Psoas muscle (tissue), 8 donors: ENCODE measurements around the gene TPGS2. TPM values are rescaled to one million over a fixed set of nuclear protein-coding genes. Genes with fewer than 3 reads are reported as not detected.
"Not testable (repeated sequence)": the region's sequence is repeated elsewhere in the genome, so short reads cannot be mapped to it uniquely, and the experiment has no call there.

Experiments used
- ATAC-seq, 4 donors: fragments of 200-7000 bp; cut with Tn5 transposase; one replicate each; pipeline ENCODE4 v1.9.1; 2020; ENCODE audit warnings: moderate library complexity in 3 of 4, mild to moderate bottlenecking in 2 of 4
- DNase-seq, 2 donors: peaks; one replicate each; pipeline ENCODE4 v3.0.0-alpha.2; 2020
- H3K27ac ChIP-seq: fragments of 200-600 bp; one replicate; pipeline ENCODE4 v1.8.0; 2022
- H3K27me3 ChIP-seq, 3 donors: fragments of 200-600 bp in 1 of 3; one replicate each; pipeline versions ENCODE4 v1.6.1 to v1.8.0; 2013 to 2022; ENCODE audit warnings: low read length in 2 of 3, mild to moderate bottlenecking in 2 of 3, moderate library complexity in 1 of 3; ENCODE audit not compliant: insufficient read depth in 3 of 3
- H3K36me3 ChIP-seq, 2 donors: fragments of 200-600 bp in 1 of 2; one replicate each; pipeline versions ENCODE4 v1.6.1 to v1.8.0; 2013 to 2022; ENCODE audit warnings: low read depth in 1 of 2, mild to moderate bottlenecking in 1 of 2, moderate library complexity in 1 of 2; ENCODE audit not compliant: insufficient read depth in 1 of 2
- H3K4me1 ChIP-seq: fragments of 200-600 bp; one replicate; pipeline ENCODE4 v1.8.0; 2022
- H3K4me3 ChIP-seq: fragments of 200-600 bp; one replicate; pipeline ENCODE4 v1.8.0; 2022; ENCODE audit warnings: mild to moderate bottlenecking
- H3K9me3 ChIP-seq: fragments of 200-600 bp; one replicate; pipeline ENCODE4 v1.8.0; 2022
- WGBS, 3 donors: extraction: QIAGEN DNeasy Blood & Tissue Kit; methylation state at CpG; one replicate each; pipeline versions ENCODE4 v1.1.6 to v1.1.7; 2013; 5-methylcytosine and 5-hydroxymethylcytosine counted together
- intact Hi-C, 2 donors: fragments of 100-400 bp; cut with DNase I; formaldehyde crosslinking; loops; one replicate each; pipeline versions ENCODE4 v1.11.0 to v1.14.2; 2022
- long read RNA-seq, 2 donors: library from polyadenylated mRNA; unstranded; transcript quantifications; one replicate each; pipeline ENCODE4 v2.0.0, GENCODE V29; 2021
- polyA plus RNA-seq, 3 donors: library from polyadenylated mRNA; stranded (reverse); fragments of 200-250 nt; gene quantifications; one replicate each; pipeline ENCODE4 v1.2.3, GENCODE V29; 2013
- total RNA-seq, 4 donors: library from RNA; stranded (reverse); fragmentation: NEBNext Ultra II Directional in 2 of 4; extraction: Animal tissue kit (Norgen Biotek cat#: 25700) in 2 of 4; gene quantifications; one replicate each; pipeline versions ENCODE4 v1.2.1 to v1.2.4, GENCODE V29; 2021 to 2023
- TF ChIP-seq, protein P1 (sequence below): fragments of 200-600 bp; IDR thresholded peaks from one replicate; pipeline ENCODE4 v1.8.0; 2022; ENCODE audit warnings: antibody characterized with exemption
- donor health status: healthy with polysubstance abuse.
- donor health status: DM: no; HTN: no; CAD: no; lungs with moderate emphysema.
- donor health status: Bipolar disorder and iron deficiency.
- donor health status: healthy.
- donor health status: DM: yes; HTN: yes; CAD: no.
- donor health status: DM: no; HTN: no; CAD: no.
- donor health status: DM: no; HTN: no; CAD: no.
- donor health status: DM: yes; HTN: yes; CAD: no.

TPGS2 gene, protein sequence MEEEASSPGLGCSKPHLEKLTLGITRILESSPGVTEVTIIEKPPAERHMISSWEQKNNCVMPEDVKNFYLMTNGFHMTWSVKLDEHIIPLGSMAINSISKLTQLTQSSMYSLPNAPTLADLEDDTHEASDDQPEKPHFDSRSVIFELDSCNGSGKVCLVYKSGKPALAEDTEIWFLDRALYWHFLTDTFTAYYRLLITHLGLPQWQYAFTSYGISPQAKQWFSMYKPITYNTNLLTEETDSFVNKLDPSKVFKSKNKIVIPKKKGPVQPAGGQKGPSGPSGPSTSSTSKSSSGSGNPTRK
- total RNA-seq (10 to 100 TPM in 3 of 4 donors, 1 to 10 TPM in 1; 8.8 to 16.2 (median 13.5) TPM), polyA plus RNA-seq (10 to 100 TPM; 10.7 to 17.7 (median 13.5) TPM)
- long read RNA-seq, donor 1, full-length matches to known transcripts, result 8 of 9 reads
- long read RNA-seq, donor 1, partial matches to known transcripts, result 0 of 9 reads
- long read RNA-seq, donor 1, other reads (novel, unspliced or antisense), result 1 of 9 reads
- long read RNA-seq, donor 2, full-length matches to known transcripts, result 13 of 16 reads
- long read RNA-seq, donor 2, partial matches to known transcripts, result 0 of 16 reads
- long read RNA-seq, donor 2, other reads (novel, unspliced or antisense), result 3 of 16 reads

GRCh38 chr18:36828630-36829361 lies at the start of gene TPGS2, which contains the start of gene KIAA1328:
Gene TPGS2 (minus strand): TSS chr18:36829002. CDS start chr18:36828767, 235 bp downstream.
Gene KIAA1328 (plus strand): TSS chr18:36829127. CDS start chr18:36829139, 12 bp downstream.
- Histone ChIP-seq H3K36me3 (no peaks in the 10 kb centered on the region), H3K4me3 (peak within 1 kb of the TSS; percentile 90), H3K9me3 (no peaks in the 10 kb centered on the region), H3K27me3 (no peaks in the 10 kb centered on the region), H3K4me1 (peaks cover 11% of the 10 kb centered on the region), H3K27ac (peak within 1 kb of the TSS; percentile 76)
- peak; percentile 96 to 98 (median 96) for ATAC-seq
- 0 to 1% (median 1%) methylated on average over 65 to 83 of the region's 83 CpGs for WGBS, 3 donors
- TF ChIP-seq, protein P1, sequence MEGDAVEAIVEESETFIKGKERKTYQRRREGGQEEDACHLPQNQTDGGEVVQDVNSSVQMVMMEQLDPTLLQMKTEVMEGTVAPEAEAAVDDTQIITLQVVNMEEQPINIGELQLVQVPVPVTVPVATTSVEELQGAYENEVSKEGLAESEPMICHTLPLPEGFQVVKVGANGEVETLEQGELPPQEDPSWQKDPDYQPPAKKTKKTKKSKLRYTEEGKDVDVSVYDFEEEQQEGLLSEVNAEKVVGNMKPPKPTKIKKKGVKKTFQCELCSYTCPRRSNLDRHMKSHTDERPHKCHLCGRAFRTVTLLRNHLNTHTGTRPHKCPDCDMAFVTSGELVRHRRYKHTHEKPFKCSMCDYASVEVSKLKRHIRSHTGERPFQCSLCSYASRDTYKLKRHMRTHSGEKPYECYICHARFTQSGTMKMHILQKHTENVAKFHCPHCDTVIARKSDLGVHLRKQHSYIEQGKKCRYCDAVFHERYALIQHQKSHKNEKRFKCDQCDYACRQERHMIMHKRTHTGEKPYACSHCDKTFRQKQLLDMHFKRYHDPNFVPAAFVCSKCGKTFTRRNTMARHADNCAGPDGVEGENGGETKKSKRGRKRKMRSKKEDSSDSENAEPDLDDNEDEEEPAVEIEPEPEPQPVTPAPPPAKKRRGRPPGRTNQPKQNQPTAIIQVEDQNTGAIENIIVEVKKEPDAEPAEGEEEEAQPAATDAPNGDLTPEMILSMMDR, result peak; percentile 34
- intact Hi-C loops, result no loop called here
- peak; percentile 86 to 91 for DNase-seq

DNA sequence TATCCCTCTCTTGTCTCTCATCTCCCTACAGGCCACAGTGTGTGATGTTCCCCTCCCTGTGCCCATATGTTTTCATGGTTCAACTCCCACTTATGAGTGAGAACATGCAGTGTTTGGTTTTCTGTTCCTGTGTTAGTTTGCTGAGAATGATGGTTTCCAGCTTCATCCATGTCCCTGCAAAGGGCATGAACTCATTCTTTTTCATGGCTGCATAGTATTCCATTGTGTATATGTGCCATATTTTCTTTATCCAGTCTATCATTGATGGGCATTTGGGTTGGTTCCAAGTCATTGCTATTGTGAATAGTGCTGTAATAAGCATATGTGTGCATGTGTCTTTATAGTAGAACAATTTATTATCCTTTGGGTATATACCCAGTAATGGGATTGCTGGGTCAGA lies 45.0 kb upstream of the TPGS2 start:
- H3K9me3 ChIP-seq, H3K4me1 ChIP-seq, intact Hi-C loops, H3K27me3 ChIP-seq, H3K4me3 ChIP-seq, DNase-seq, H3K27ac ChIP-seq, ATAC-seq, H3K36me3 ChIP-seq: not testable (repeated sequence)

- DNase-seq (no peak), ATAC-seq (no peak)
- TF ChIP-seq, protein P1, result no peak
- H3K9me3 ChIP-seq, result no peaks in the 10 kb centered on the region
- H3K4me1 ChIP-seq, result no peaks in the 10 kb centered on the region
- intact Hi-C loops, result no loop called here
- no peaks in the 10 kb centered on the region for H3K36me3 ChIP-seq
- H3K4me3 ChIP-seq, result no peak overlapping the region
- no peaks in the 10 kb centered on the region for H3K27me3 ChIP-seq
- H3K27ac ChIP-seq, result no peak overlapping the region
Measured at GRCh38 chr18:36872329-36872728, 43.5 kb upstream of the TPGS2 start.

GRCh38 chr18:36871801-36872200 lies 43.0 kb upstream of the TPGS2 start:
- H3K4me3 ChIP-seq, result no peak overlapping the region
- no peaks in the 10 kb centered on the region for H3K9me3 ChIP-seq
- H3K27ac ChIP-seq, result no peak overlapping the region
- no peaks in the 10 kb centered on the region for H3K4me1 ChIP-seq
- no peaks in the 10 kb centered on the region for H3K36me3 ChIP-seq
- intact Hi-C loops, result no loop called here
- 82 to 91% (median 85%) methylated on average over 3 of the region's 3 CpGs for WGBS, 3 donors
- TF ChIP-seq, protein P1, result no peak
- no peak for DNase-seq
- ATAC-seq, result no peak
- H3K27me3 ChIP-seq, result no peaks in the 10 kb centered on the region

DNA sequence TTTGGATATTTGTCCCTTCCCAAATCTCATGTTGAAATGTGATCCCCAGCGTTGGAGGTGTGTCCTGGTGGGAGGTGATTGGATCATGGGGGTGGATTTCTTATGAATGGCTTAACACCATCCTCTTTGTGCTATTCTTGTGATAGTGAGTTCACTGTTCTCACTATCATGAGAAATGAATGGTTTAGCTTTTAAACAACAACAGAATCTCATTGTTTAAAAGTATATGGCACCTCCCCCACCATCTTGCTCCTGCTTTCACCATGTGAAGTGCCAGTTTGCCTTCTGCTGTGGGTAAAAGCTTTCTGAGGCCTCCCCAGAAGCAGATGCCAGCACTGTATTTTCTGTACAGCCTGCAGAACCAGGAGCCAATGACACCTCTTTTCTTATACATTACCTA lies 38.3 kb upstream of the TPGS2 start:
- no peak for DNase-seq
- no peaks in the 10 kb centered on the region for H3K9me3 ChIP-seq
- 94 to 100% (median 100%) methylated on average over 1 of the region's 1 CpG for WGBS, 3 donors
- intact Hi-C loops, result no loop called here
- TF ChIP-seq, protein P1, result no peak
- no peak overlapping the region for H3K4me3 ChIP-seq
- H3K36me3 ChIP-seq, result no peaks in the 10 kb centered on the region
- no peaks in the 10 kb centered on the region for H3K27me3 ChIP-seq
- H3K27ac ChIP-seq, result no peak overlapping the region
- no peaks in the 10 kb centered on the region for H3K4me1 ChIP-seq
- ATAC-seq, result no peak
